Cardiac fibroblast (primary cell): ENCODE data around the gene GSE1.

ENCODE experiments used
- DNase-seq, 2 donors: peaks; one replicate each; pipeline versions ENCODE4 v3.0.0 to v3.0.0-alpha.2; 2010; ENCODE audit warnings: low read depth in 2 of 2
- H3K4me3 ChIP-seq, 2 donors: replicated peaks in 1 of 2; 1 replicate in 1 of 2; 2 replicates in 1 of 2; pipeline ENCODE4 v1.5.1; 2011; ENCODE audit warnings: low read depth in 2 of 2, low read length in 2 of 2, mild to moderate bottlenecking in 2 of 2, moderate library complexity in 1 of 2
- CTCF ChIP-seq: IDR thresholded peaks from one replicate; pipeline ENCODE4 v1.5.1; 2011; ENCODE audit warnings: low read depth, mild to moderate bottlenecking, low read length, inconsistent platforms

Gene GSE1

DNA sequence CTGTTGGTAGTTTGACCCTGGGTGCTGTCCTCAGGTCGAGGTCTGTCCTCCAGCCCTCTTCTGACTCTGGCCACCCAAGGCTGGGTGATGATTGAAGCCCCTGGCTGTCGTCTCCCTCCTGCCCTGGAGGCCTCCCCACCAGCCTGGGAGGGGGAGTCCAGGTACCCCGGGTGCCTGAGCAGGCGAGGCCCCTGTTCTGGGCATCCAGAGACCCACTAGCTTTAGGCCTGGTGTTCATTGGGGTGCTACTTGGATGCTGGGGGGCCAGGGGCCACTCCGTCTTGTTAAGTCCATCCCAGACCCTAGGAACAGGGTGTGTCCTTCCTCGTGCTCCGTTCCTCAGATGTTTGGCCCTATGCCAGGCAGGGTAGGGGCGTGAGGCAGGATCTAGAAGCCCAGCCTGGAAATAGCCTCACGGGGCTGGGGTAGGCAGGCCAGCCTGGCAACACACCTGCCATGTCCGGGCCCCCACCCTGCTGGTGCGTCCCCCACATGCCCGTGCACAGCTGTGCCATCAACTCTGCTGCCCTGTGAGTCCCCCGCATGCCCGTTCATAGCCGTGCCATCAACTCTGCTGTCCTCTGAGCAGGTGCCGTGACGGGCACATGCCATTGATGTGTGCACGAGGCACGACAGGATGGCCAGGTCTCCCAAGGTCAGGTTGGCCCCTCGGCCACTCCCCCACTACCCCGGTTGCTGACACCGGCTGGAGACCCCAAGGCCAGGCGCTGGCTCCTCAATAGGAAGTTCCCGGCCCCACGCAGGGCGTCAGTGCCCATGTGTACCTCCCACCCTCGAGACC is 38.7 kb downstream of the GSE1 start:
- TF ChIP-seq CTCF = no peak
- H3K4me3 ChIP-seq = no peak overlapping the region
- peak in 1 of 2 donors; percentile 25 for DNase-seq

DNA sequence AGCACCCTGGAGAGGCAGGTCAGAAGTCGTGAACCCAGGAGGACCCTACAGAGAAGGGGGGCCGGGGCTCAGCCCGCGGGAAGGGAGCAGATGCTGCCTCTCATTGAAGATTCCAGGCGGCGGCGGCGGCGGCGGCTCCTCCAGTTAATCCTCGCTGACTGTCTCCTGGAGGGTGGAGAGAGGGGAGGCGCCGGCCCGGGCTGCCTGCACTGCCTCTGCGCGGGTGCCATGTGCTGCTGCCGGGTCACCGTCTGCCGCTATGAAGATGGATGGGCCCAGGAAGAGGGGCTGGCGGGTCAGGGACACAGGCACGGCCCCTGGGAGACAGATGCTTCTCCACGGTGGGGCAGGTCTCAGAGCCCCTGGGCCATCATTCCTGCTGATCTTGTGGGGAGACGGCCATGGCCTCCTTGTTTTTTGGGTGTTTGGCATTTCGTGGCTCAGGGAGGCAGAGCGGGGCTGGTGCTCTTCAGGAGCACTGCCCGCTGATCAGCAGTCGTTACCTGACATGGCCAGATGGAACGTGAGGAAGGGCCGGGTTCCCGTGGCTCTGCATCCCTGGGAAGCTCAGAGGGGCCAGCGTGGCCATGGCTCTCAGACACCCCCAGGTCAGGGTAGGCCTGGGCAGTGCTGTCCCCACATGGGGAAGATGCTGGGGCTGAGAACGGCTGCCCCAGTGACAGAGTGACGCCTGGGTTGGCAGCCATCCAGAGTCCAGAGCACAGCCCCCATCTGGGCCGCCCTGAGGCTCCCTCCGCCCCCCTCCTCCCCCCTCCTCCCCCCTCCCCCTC is 39.5 kb downstream of the GSE1 start:
- DNase-seq = peak; percentile 26 to 42
- no peak for TF ChIP-seq CTCF
- no peak overlapping the region for H3K4me3 ChIP-seq

DNA sequence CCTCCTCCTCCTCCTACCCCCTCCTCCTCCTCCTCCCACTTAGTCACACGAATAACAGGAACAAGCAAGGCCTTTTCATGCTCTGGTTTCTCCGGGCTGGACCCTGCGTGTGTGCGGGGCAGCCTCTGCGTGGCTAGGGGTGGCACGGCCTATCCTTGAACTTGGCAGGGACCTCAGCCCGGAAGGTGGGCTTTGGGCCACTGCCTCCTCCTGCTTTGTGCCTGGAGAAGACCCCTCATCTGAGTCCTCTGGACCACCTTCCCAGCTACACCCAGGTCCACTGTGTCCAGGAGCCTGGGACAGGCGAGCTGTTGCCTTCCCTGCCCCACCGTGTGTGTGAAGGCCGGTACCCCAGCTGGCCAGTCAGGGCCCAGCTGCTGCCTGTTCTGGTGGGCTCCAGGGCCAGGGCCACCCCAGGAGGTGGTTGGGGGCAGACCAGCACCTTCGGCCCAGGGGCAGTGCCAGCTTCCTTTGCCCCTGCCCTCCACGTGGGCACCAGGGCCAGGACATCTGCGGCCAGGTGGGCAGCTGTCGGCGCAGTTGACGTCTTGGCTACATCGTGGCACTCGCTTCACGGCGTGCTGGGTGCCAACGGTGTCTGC is 40.3 kb downstream of the GSE1 start:
- DNase-seq = peak in 1 of 2 donors; percentile 13
- H3K4me3 ChIP-seq = no peak overlapping the region
- no peak for TF ChIP-seq CTCF

- no peak for DNase-seq
- TF ChIP-seq CTCF = no peak
- no peak overlapping the region for H3K4me3 ChIP-seq
These were observed 41.4 kb downstream of the GSE1 start for GRCh38 chr16:85654251-85655095.

DNA sequence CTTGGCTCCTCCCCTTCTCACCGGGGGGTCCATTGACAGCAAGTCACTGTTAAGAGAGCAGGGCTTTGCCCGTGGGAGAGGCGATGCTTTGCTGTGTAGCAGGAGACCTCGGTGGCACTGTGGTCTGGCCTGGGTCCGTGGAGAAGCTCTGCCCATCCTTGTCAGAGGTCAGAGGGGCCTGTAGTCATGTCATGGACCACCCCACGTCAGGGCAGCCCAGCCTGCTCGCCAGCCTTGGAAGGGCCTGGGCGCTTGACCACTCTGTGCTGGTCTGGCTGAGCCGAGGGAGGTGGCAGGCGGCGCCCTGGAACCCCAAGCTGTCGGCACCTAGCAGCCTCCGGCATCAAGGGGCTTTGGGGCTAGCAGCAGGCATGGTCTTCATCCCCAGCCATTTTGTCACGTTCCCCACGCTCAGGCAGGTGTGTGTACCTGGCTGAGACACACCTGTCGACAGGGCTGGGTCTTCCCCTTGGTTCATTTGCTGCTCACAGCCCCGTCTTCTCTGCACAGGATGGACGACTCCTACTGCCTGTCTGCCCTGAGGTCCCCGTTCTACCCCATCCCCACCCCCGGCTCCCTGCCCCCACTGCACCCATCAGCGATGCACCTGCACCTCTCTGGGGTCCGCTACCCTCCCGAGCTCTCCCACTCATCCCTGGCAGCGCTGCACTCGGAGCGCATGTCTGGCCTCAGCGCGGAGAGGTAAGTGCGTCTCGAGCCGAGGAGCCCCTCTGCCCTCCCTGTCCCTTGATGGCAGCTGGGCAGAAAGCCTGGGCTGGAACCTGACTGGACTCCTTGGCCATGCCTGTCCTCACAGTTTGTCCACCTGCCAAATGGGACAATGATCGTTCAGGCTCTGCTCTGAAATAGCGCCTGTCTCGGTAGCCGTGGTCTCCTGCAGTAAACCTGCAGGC is 42.4 kb downstream of the GSE1 start:
- TF ChIP-seq CTCF = no peak
- no peak for DNase-seq
- no peak overlapping the region for H3K4me3 ChIP-seq
